Right lobe of liver (tissue), 6 donors: ENCODE results near the gene EPB41L4B. TPM values are rescaled to one million over a fixed set of nuclear protein-coding genes. Genes with fewer than 3 reads are reported as not detected.

Source experiments
- ATAC-seq, 4 donors: fragments of 200-7000 bp; cut with Tn5 transposase; one replicate each; pipeline ENCODE4 v1.9.1; 2020; ENCODE audit warnings: mild to moderate bottlenecking in 4 of 4, moderate library complexity in 4 of 4
- DNase-seq, 3 donors: peaks; one replicate each; pipeline ENCODE4 v3.0.0-alpha.2; 2020
- H3K27ac ChIP-seq, 3 donors: fragments of 200-600 bp; one replicate each; pipeline ENCODE4 v1.8.0; 2022
- H3K27me3 ChIP-seq, 2 donors: fragments of 200-600 bp; one replicate each; pipeline ENCODE4 v1.8.0; 2022
- H3K36me3 ChIP-seq, 4 donors: fragments of 200-600 bp; sonication (generic) in 1 of 4; one replicate each; pipeline versions ENCODE4 v1.5.1 to v1.8.0; 2017 to 2022; ENCODE audit warnings: control low read depth in 1 of 4
- H3K4me1 ChIP-seq, 4 donors: fragments of 200-600 bp; sonication (generic) in 1 of 4; one replicate each; pipeline versions ENCODE4 v1.5.1 to v1.8.0; 2017 to 2022; ENCODE audit warnings: control low read depth in 1 of 4
- H3K4me3 ChIP-seq, 3 donors: fragments of 200-600 bp; one replicate each; pipeline ENCODE4 v1.8.0; 2022
- H3K9me3 ChIP-seq, 4 donors: fragments of 200-600 bp; sonication (generic) in 1 of 4; one replicate each; pipeline versions ENCODE4 v1.5.1 to v1.8.0; 2017 to 2022; ENCODE audit warnings: control low read depth in 1 of 4
- POLR2A ChIP-seq: fragments of 450-650 bp; IDR thresholded peaks from one replicate; pipeline ENCODE4 v1.6.1; 2017; ENCODE audit warnings: antibody characterized with exemption, mild to moderate bottlenecking
- whole genome bisulfite sequencing: methylation state at CpG from one replicate; pipeline ENCODE4 v1.1.6; 2018; ENCODE audit warnings: low coverage, low lambda C conversion rate; ENCODE audit not compliant: insufficient coverage; ENCODE audit errors: missing lambda C conversion rate; 5-methylcytosine and 5-hydroxymethylcytosine counted together
- intact Hi-C, 2 donors: fragments of 100-400 bp; cut with DNase I; formaldehyde crosslinking; loops; one replicate each; pipeline versions ENCODE4 v1.11.2 to v1.14.1; 2022
- total RNA-seq, 6 experiments: library from RNA; depleted of rRNA in 2 of 6; stranded (reverse); fragments of >200 nt in 2 of 6; fragmentation: NEBNext Ultra II Directional in 3 of 6; extraction: Animal tissue kit (Norgen Biotek cat#: 25700) in 3 of 6; gene quantifications; one replicate each; pipeline versions ENCODE4 v1.1.0 to v1.2.4, GENCODE V29; 2016 to 2023
- TF ChIP-seq, protein P1 (sequence below), 4 donors: fragments of 200-600 bp in 3 of 4; fragments of 450-650 bp in 1 of 4; IDR thresholded peaks; one replicate each; pipeline versions ENCODE4 v1.5.1 to v1.8.0; 2016 to 2022; ENCODE audit warnings: antibody characterized with exemption in 4 of 4, mild to moderate bottlenecking in 2 of 4
- donor health status: DM: no; HTN: yes; CAD: no.
- donor health status: DM: no; HTN: no; CAD: no.
- donor health status: DM: no; HTN: no; CAD: no.
- donor health status: DM: no; HTN: yes; CAD: no.
- donor health status: DM: no; HTN: yes; CAD: no.

EPB41L4B gene
- total RNA-seq, 6 experiments from 2014 or later: 29.0 to 89.0 (median 32.4) TPM

DNA sequence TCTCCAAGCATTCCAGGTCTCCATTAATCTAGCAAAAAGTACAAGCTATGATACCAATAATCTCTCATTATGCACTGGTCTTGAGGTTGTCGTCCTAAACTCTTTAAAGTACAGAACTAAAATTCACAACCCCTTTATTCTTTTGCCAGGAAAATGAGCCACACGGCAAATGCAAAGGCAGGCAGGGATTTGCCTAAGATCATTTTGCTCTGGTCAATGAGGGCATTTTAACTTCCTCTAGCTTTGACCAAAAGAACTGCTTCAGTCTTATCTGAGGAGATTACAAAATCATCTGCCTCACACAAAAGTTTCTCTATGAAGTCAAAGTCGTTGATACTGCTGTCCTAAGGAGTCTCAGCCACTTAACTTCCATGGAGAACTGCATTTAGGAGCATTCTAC is 51.8 kb downstream of the EPB41L4B start:
- TF ChIP-seq POLR2A: no peak
- TF ChIP-seq, protein P1, sequence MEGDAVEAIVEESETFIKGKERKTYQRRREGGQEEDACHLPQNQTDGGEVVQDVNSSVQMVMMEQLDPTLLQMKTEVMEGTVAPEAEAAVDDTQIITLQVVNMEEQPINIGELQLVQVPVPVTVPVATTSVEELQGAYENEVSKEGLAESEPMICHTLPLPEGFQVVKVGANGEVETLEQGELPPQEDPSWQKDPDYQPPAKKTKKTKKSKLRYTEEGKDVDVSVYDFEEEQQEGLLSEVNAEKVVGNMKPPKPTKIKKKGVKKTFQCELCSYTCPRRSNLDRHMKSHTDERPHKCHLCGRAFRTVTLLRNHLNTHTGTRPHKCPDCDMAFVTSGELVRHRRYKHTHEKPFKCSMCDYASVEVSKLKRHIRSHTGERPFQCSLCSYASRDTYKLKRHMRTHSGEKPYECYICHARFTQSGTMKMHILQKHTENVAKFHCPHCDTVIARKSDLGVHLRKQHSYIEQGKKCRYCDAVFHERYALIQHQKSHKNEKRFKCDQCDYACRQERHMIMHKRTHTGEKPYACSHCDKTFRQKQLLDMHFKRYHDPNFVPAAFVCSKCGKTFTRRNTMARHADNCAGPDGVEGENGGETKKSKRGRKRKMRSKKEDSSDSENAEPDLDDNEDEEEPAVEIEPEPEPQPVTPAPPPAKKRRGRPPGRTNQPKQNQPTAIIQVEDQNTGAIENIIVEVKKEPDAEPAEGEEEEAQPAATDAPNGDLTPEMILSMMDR (IDR thresholded peaks at IDR 0.05): no peak
- H3K27ac ChIP-seq: no peak overlapping the region
- no peaks in the 10 kb centered on the region for H3K9me3 ChIP-seq
- H3K27me3 ChIP-seq: no peaks in the 10 kb centered on the region
- ATAC-seq (no peak), DNase-seq (no peak)
- H3K4me3 ChIP-seq: no peak overlapping the region
- peaks cover 0 to 10% (median 0%) of the 10 kb centered on the region in 4 donors for H3K36me3 ChIP-seq
- peaks cover 0 to 20% (median 2%) of the 10 kb centered on the region in 4 donors for H3K4me1 ChIP-seq
- intact Hi-C loops: no loop called here
- WGBS: 67% methylated on average over 3 of the region's 3 CpGs

GRCh38 chr9:109267555-109267954 is 53.3 kb downstream of the EPB41L4B start:
- Histone ChIP-seq H3K4me3 (no peak overlapping the region), H3K9me3 (no peaks in the 10 kb centered on the region), H3K27me3 (no peaks in the 10 kb centered on the region), H3K4me1 (peaks cover 0 to 13% (median 0%) of the 10 kb centered on the region in 4 donors), H3K27ac (no peak overlapping the region), H3K36me3 (peaks cover 0 to 10% (median 0%) of the 10 kb centered on the region in 4 donors)
- no peak for DNase-seq
- 93% methylated on average over 3 of the region's 3 CpGs for WGBS
- TF ChIP-seq, protein P1 (IDR thresholded peaks at IDR 0.05): no peak
- no peak for TF ChIP-seq POLR2A
- intact Hi-C loops: no loop called here
- no peak for ATAC-seq

- TF ChIP-seq, protein P1 (IDR thresholded peaks at IDR 0.05): no peak
- TF ChIP-seq POLR2A: no peak
- intact Hi-C loops: no loop called here
- Histone ChIP-seq H3K27me3 (no peaks in the 10 kb centered on the region), H3K4me3 (no peak overlapping the region), H3K4me1 (peaks cover 0 to 13% (median 0%) of the 10 kb centered on the region in 4 donors), H3K9me3 (no peaks in the 10 kb centered on the region), H3K36me3 (peaks cover 0 to 10% (median 0%) of the 10 kb centered on the region in 4 donors), H3K27ac (no peak overlapping the region)
- ATAC-seq (peak; percentile 52 to 72 (median 68)), DNase-seq (peak in 1 of 3 donors; percentile 37)
- 32% methylated on average over 6 of the region's 13 CpGs for WGBS
Measured at GRCh38 chr9:109264877-109265587, 55.8 kb downstream of the EPB41L4B start.

DNA sequence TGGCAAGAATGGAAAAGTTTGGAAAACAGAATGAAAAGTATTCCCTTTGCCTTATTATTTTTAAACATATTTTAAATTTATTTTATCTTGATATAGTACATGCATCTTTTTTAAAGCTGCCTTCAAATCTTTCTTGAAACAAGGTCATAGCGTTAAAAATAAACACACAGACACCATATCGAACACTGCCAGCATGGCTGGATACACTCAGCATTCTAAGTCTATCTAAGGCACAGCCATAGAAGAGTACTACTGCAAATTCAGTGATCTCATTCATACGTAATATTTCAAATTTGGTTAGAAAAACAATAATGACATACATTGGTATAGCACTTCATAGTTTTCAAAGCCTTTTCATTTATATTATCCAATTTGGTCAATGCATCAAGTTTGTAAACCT is 57.5 kb downstream of the EPB41L4B start:
- Histone ChIP-seq H3K27me3 (no peaks in the 10 kb centered on the region), H3K27ac (no peak overlapping the region), H3K4me1 (peaks cover 0 to 9% (median 0%) of the 10 kb centered on the region in 4 donors), H3K4me3 (no peak overlapping the region), H3K36me3 (peaks cover 0 to 10% (median 0%) of the 10 kb centered on the region in 4 donors), H3K9me3 (no peaks in the 10 kb centered on the region)
- intact Hi-C loops: no loop called here
- DNase-seq (no peak), ATAC-seq (no peak)
- TF ChIP-seq, protein P1 (IDR thresholded peaks at IDR 0.05): no peak
- TF ChIP-seq POLR2A: no peak
- WGBS: 96% methylated on average over 3 of the region's 3 CpGs
